SK-N-MC (cell line): ENCODE results near the gene TRIM29.

Experiments used
- DNase-seq: peaks from one replicate; pipeline ENCODE4 v3.0.0-alpha.2; 2011; ENCODE audit warnings: low read depth, low spot score
- H3K27ac ChIP-seq: fragments of 200-600 bp; sonication (generic); 2 replicates; pipeline ENCODE4 v1.5.1; 2016; ENCODE audit warnings: mixed run types
- H3K36me3 ChIP-seq: fragments of 200-600 bp; sonication (generic); 2 replicates; pipeline ENCODE4 v1.6.1; 2017; ENCODE audit warnings: antibody characterized with exemption, low read length, mixed read lengths; ENCODE audit not compliant: insufficient read depth
- H3K4me3 ChIP-seq: fragments of 200-600 bp; sonication (generic); 2 replicates; pipeline ENCODE4 v1.5.1; 2016
- H3K9ac ChIP-seq: fragments of 200-600 bp; sonication (generic); 2 replicates; pipeline ENCODE4 v1.8.0; 2017; ENCODE audit warnings: mixed run types, mixed read lengths; ENCODE audit not compliant: insufficient read length
- H3K9me3 ChIP-seq: fragments of 200-600 bp; sonication (generic); 2 replicates; pipeline ENCODE4 v1.6.1; 2017; ENCODE audit warnings: low read depth, mild to moderate bottlenecking, antibody characterized with exemption, low read length, moderate library complexity, mixed read lengths
- EZH2 ChIP-seq: fragments of 200-600 bp; sonication (generic); IDR thresholded peaks from one replicate; pipeline ENCODE4 v1.6.1; 2017; ENCODE audit warnings: antibody characterized with exemption
- FOXP2 ChIP-seq: optimal IDR thresholded peaks from 2 replicates; pipeline ENCODE3; 2011; ENCODE audit warnings: mild to moderate bottlenecking, moderate library complexity; ENCODE audit not compliant: insufficient read depth; ENCODE audit errors: extremely low read length, control extremely low read depth
- POLR2AphosphoS5 ChIP-seq: IDR thresholded peaks from 2 replicates; pipeline ENCODE4 v1.6.1; 2012; ENCODE audit warnings: mild to moderate bottlenecking, low read depth, low read length, borderline replicate concordance

The TRIM29 gene

DNA sequence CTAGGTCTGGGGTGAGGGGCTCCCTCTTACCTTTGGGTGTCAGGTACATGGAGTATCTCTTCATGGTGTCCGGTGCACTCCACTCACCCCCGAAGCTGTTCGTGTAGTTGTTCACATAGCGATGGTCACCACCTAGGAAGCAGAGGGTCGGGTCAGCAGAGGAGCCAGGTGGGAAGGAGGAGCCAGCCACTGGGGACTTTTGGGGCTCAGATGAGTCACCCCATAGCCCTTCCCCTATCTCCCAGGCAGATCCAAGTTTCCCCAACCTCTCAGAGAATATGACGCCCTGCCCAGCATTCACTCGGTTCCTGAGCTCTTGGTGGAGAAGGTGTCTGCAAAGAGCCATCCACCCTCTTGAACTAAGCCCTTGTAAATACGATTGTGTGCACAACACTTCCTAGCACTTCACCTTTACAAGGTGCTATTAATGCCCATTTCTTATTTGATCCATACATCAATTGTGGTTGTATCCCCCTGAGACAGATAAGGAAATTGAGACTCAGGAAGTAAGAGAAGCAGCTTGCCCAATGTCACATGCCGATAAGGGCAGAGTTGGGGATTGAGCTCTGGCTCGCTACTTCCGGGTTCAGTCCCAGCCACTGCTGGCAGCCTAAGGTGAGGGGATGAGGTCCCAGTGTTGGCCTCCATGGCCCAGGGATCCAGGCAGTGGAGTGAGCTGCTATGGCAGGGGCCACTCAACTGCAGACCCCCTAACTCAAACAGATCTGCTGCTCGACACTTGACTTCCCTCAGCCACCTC, 14.8 kb downstream of the TRIM29 start:
- H3K36me3 ChIP-seq, result no peaks in the 10 kb centered on the region
- no peak overlapping the region for H3K4me3 ChIP-seq
- no peak for DNase-seq
- no peak overlapping the region for H3K9ac ChIP-seq
- TF ChIP-seq EZH2 (no peak), POLR2AphosphoS5 (no peak), FOXP2 (no peak)
- H3K27ac ChIP-seq, result no peak overlapping the region
- no peaks in the 10 kb centered on the region for H3K9me3 ChIP-seq

GRCh38 chr11:120121914-120122473, 15.9 kb downstream of the TRIM29 start:
- no peaks in the 10 kb centered on the region for H3K9me3 ChIP-seq
- no peaks in the 10 kb centered on the region for H3K36me3 ChIP-seq
- no peak overlapping the region for H3K4me3 ChIP-seq
- no peak overlapping the region for H3K9ac ChIP-seq
- TF ChIP-seq POLR2AphosphoS5, result no peak
- TF ChIP-seq EZH2, result no peak
- DNase-seq, result no peak
- H3K27ac ChIP-seq, result no peak overlapping the region

DNA sequence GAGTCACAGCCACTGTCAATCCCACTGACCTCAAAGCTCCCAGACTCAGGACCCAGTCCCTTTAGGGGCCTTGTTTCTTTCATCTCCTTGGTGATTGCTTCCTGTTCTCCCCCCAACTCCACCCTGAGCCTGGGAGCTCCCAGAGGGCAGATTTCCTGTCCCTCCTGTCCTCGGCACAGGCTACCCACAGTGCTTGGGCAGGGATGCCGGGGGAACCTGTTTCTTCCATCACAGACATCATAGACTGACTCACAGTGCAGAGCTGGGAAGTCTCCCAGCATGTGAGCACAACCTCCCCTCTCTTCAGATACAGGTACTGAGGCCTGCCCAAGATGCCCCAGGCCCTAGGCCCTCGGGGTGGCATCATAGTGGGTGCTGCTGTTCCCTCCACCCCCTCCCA, 16.6 kb downstream of the TRIM29 start:
- no peak for TF ChIP-seq FOXP2
- Histone ChIP-seq H3K9me3 (no peaks in the 10 kb centered on the region), H3K36me3 (no peaks in the 10 kb centered on the region), H3K27ac (no peak overlapping the region), H3K9ac (no peak overlapping the region), H3K4me3 (no peak overlapping the region)
- no peak for DNase-seq

DNA sequence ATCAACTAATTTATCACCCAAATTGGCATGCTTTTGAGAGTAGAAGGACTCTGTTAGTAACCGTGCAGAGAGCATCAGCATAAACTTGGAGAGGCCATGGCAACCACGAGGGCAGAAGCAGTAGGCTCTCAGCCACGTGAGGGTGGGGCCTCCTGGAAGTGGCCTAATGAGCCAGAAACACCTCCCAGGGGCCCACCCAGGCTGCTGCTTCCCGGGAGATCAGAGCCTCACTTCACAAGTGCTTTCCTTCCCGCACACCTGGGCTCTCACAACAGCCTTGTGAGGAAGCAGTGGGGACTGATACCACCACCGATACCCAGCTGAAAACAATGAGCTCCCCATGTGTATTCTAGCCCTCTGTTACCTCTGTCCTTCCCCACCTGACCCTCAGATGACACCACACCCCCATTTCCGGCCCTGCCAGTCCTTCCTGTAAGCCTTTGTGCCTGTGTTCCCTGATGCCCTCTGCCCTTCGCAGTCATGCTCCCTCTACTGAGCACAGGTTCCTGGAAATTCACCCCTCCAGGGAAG, 17.0 kb downstream of the TRIM29 start:
- TF ChIP-seq POLR2AphosphoS5, result no peak
- TF ChIP-seq EZH2, result no peak
- TF ChIP-seq FOXP2, result no peak
- no peak overlapping the region for H3K27ac ChIP-seq
- no peak overlapping the region for H3K9ac ChIP-seq

GRCh38 chr11:120119121-120119520, 18.8 kb downstream of the TRIM29 start:
- Histone ChIP-seq H3K9ac (no peak overlapping the region), H3K9me3 (no peaks in the 10 kb centered on the region), H3K36me3 (no peaks in the 10 kb centered on the region), H3K27ac (no peak overlapping the region), H3K4me3 (no peak overlapping the region)
- no peak for TF ChIP-seq EZH2
- no peak for DNase-seq

More for the DNA sequence above, 17.0 kb downstream of the TRIM29 start:
- no peak for DNase-seq
- Histone ChIP-seq H3K9me3 (no peaks in the 10 kb centered on the region), H3K4me3 (no peak overlapping the region), H3K36me3 (no peaks in the 10 kb centered on the region)

DNA sequence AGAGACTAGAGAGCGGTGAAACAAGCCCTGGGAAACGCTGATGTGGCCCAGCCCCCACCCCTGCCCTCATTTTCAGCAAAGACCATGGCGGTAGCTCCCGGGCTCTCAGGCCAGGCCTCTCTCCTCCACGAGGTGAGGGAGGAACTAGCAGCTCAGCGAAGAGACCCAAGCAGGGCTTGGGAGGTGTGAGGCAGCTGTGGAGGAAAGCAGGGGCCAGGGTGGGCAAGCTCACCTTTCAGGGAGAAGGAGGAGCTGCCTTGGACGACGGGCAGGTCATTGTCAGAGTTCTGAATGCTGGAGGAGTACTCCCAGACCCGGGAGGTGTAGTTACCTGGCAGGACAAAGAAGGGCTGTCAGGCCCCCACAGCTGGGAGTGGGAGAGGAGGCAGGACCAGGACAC, 19.9 kb downstream of the TRIM29 start:
- no peak for DNase-seq
- Histone ChIP-seq H3K4me3 (no peak overlapping the region), H3K9me3 (no peaks in the 10 kb centered on the region), H3K27ac (no peak overlapping the region), H3K36me3 (no peaks in the 10 kb centered on the region), H3K9ac (no peak overlapping the region)
- TF ChIP-seq FOXP2, result no peak
- no peak for TF ChIP-seq POLR2AphosphoS5
- no peak for TF ChIP-seq EZH2

- Histone ChIP-seq H3K36me3 (no peaks in the 10 kb centered on the region), H3K27ac (no peak overlapping the region), H3K4me3 (no peak overlapping the region), H3K9me3 (no peaks in the 10 kb centered on the region), H3K9ac (no peak overlapping the region)
- no peak for DNase-seq
- TF ChIP-seq EZH2, result no peak
- TF ChIP-seq FOXP2, result no peak
- TF ChIP-seq POLR2AphosphoS5, result no peak
These were observed 20.9 kb downstream of the TRIM29 start for GRCh38 chr11:120116966-120117365.

GRCh38 chr11:120115272-120116000, 22.5 kb downstream of the TRIM29 start:
- Histone ChIP-seq H3K36me3 (no peaks in the 10 kb centered on the region), H3K4me3 (no peak overlapping the region), H3K9ac (no peak overlapping the region), H3K9me3 (no peaks in the 10 kb centered on the region), H3K27ac (no peak overlapping the region)
- DNase-seq, result no peak
- no peak for TF ChIP-seq FOXP2
- no peak for TF ChIP-seq EZH2
